SK-N-SH (cell line): Measurements from ENCODE around the gene MRPL32. TPM values are rescaled to one million over a fixed set of nuclear protein-coding genes. Genes with fewer than 3 reads are reported as not detected.

Experiments
- CTCF ChIA-PET: fragments of 300-600, 350-600 bp; formaldehyde crosslinking; extraction: SDS; loops from one replicate; lab custom pipeline; 2021; lab: Yijun Ruan, JAX
- POLR2A ChIA-PET: fragments of 350-600 bp; sonication (Branson Sonifier 250); formaldehyde crosslinking; extraction: SDS; loops from one replicate; lab custom pipeline; 2020; ENCODE audit warnings: antibody characterized with exemption, inconsistent platforms; lab: Yijun Ruan, JAX
- DNase-seq: peaks from one replicate; pipeline ENCODE4 v3.0.0; 2012
- H2AFZ ChIP-seq: fragments of 200-600 bp; sonication (generic); 2 replicates; pipeline ENCODE4 v1.8.1; 2016; ENCODE audit warnings: antibody characterized with exemption, mild to moderate bottlenecking, low read depth
- H3F3A ChIP-seq: fragments of 200-600 bp; sonication (generic); replicated peaks from 2 replicates; pipeline ENCODE3; 2016; ENCODE audit warnings: antibody characterized with exemption, mild to moderate bottlenecking; ENCODE audit not compliant: insufficient read depth
- H3K27ac ChIP-seq, 2 experiments: fragments of 200-500 bp in 1 of 2; fragments of 200-600 bp in 1 of 2; sonication (Bioruptor generic) in 1 of 2; sonication (generic), shearing (Covaris generic) in 1 of 2; 2 replicates each; pipeline versions ENCODE4 v1.5.1 to v1.6.1; 2014 to 2016; ENCODE audit warnings: low read depth in 2 of 2, inconsistent platforms in 1 of 2, low read length in 1 of 2, mild to moderate bottlenecking in 1 of 2, mixed read lengths in 1 of 2
- H3K27me3 ChIP-seq: fragments of 200-600 bp; sonication (generic), shearing (Covaris generic); 2 replicates; pipeline ENCODE4 v1.6.1; 2016; ENCODE audit warnings: mixed run types; ENCODE audit not compliant: insufficient read depth
- H3K36me3 ChIP-seq, 2 experiments: fragments of 200-500 bp in 1 of 2; fragments of 200-600 bp in 1 of 2; sonication (Bioruptor generic) in 1 of 2; sonication (generic) in 1 of 2; replicated peaks in 1 of 2; 2 replicates each; pipeline versions ENCODE3 to v1.5.1; 2014 to 2016; ENCODE audit warnings: low read length in 1 of 2, mild to moderate bottlenecking in 1 of 2; ENCODE audit not compliant: insufficient read depth in 2 of 2, control insufficient read depth in 1 of 2
- H3K4me1 ChIP-seq, 2 experiments: fragments of 200-500 bp in 1 of 2; fragments of 200-600 bp in 1 of 2; sonication (Bioruptor generic) in 1 of 2; sonication (generic), shearing (Covaris generic) in 1 of 2; 2 replicates each; pipeline versions ENCODE4 v1.5.1 to v1.6.1; 2014 to 2016; ENCODE audit warnings: low read depth in 1 of 2, low read length in 1 of 2, mixed run types in 1 of 2; ENCODE audit not compliant: insufficient read depth in 2 of 2, control insufficient read depth in 1 of 2
- H3K4me2 ChIP-seq: fragments of 200-600 bp; sonication (generic), shearing (Covaris generic); 2 replicates; pipeline ENCODE4 v1.6.1; 2017; ENCODE audit warnings: mixed run types
- H3K4me3 ChIP-seq, 2 experiments: fragments of 200-500 bp in 1 of 2; fragments of 200-600 bp in 1 of 2; sonication (Bioruptor generic) in 1 of 2; sonication (generic), shearing (Covaris generic) in 1 of 2; 2 replicates each; pipeline versions ENCODE4 v1.5.1 to v1.8.1; 2014 to 2016; ENCODE audit warnings: low read depth in 2 of 2, inconsistent platforms in 1 of 2, low read length in 1 of 2, mild to moderate bottlenecking in 1 of 2, mixed read lengths in 1 of 2, moderate library complexity in 1 of 2
- H3K79me2 ChIP-seq: fragments of 200-600 bp; sonication (generic); 2 replicates; pipeline ENCODE4 v1.8.1; 2017; ENCODE audit warnings: mild to moderate bottlenecking; ENCODE audit not compliant: insufficient read depth
- H3K9ac ChIP-seq: fragments of 200-600 bp; sonication (generic); 2 replicates; pipeline ENCODE4 v1.6.1; 2017; ENCODE audit warnings: mixed run types
- H3K9me2 ChIP-seq: fragments of 200-600 bp; sonication (generic); 2 replicates; pipeline ENCODE4 v1.6.1; 2017; ENCODE audit warnings: mixed run types
- H3K9me3 ChIP-seq: fragments of 200-600 bp; sonication (generic); 2 replicates; pipeline ENCODE4 v1.6.1; 2017; ENCODE audit warnings: mixed run types, mild to moderate bottlenecking, moderate library complexity
- H4K20me1 ChIP-seq: fragments of 200-600 bp; sonication (generic); 2 replicates; pipeline ENCODE4 v1.6.1; 2017; ENCODE audit warnings: mild to moderate bottlenecking, mixed run types; ENCODE audit not compliant: insufficient read depth
- CHD2 ChIP-seq: fragments of 150-350 bp; IDR thresholded peaks from 2 replicates; pipeline ENCODE4 v1.6.1; 2018; ENCODE audit warnings: low read length; ENCODE audit not compliant: partially characterized antibody
- ELF1 ChIP-seq: IDR thresholded peaks from 2 replicates; pipeline ENCODE4 v1.4.0; 2012
- EZH2phosphoT487 ChIP-seq: fragments of 200-600 bp; sonication (generic); IDR thresholded peaks from 2 replicates; pipeline ENCODE4 v1.6.1; 2017; ENCODE audit warnings: low read depth, mixed run types, mild to moderate bottlenecking, antibody characterized with exemption, moderate library complexity, borderline replicate concordance
- FOSL2 ChIP-seq: IDR thresholded peaks from 2 replicates; pipeline ENCODE4 v1.4.0; 2012; ENCODE audit warnings: low read depth, mild to moderate bottlenecking, moderate library complexity, borderline replicate concordance
- GABPA ChIP-seq: IDR thresholded peaks from 2 replicates; pipeline ENCODE4 v1.4.0; 2012; ENCODE audit warnings: low read depth, mild to moderate bottlenecking
- GATA2 ChIP-seq: sonication (generic); formaldehyde crosslinking; IDR thresholded peaks from 2 replicates; pipeline ENCODE4 v1.5.0; 2020; ENCODE audit warnings: mild to moderate bottlenecking, missing genetic modification reagents
- JUND ChIP-seq: IDR thresholded peaks from 2 replicates; pipeline ENCODE4 v1.4.0; 2012
- MAX ChIP-seq: IDR thresholded peaks from 2 replicates; pipeline ENCODE4 v1.4.0; 2012; ENCODE audit warnings: low read depth
- MXI1 ChIP-seq: IDR thresholded peaks from 2 replicates; pipeline ENCODE4 v1.6.1; 2012; ENCODE audit warnings: mild to moderate bottlenecking, low read depth, low read length, improper control_type of control experiment
- NFIC ChIP-seq: IDR thresholded peaks from 2 replicates; pipeline ENCODE4 v1.4.0; 2012; ENCODE audit warnings: borderline replicate concordance
- NRF1 ChIP-seq: IDR thresholded peaks from 2 replicates; pipeline ENCODE4 v1.6.1; 2012; ENCODE audit warnings: low read depth, mild to moderate bottlenecking, low read length
- RCOR1 ChIP-seq: fragments of 150-350 bp; IDR thresholded peaks from 2 replicates; pipeline ENCODE4 v1.6.1; 2017; ENCODE audit warnings: antibody characterized with exemption, low read length
- RFX5 ChIP-seq: IDR thresholded peaks from 2 replicates; pipeline ENCODE4 v1.6.1; 2012; ENCODE audit warnings: mild to moderate bottlenecking, improper control_type of control experiment, low read length
- SMC3 ChIP-seq: IDR thresholded peaks from 2 replicates; pipeline ENCODE4 v1.6.1; 2012; ENCODE audit warnings: low read depth, low read length, improper control_type of control experiment
- TAF1 ChIP-seq: IDR thresholded peaks from 2 replicates; pipeline ENCODE4 v1.6.1; 2012; ENCODE audit warnings: low read depth, mild to moderate bottlenecking, low read length, moderate library complexity, borderline replicate concordance
- TCF12 ChIP-seq: IDR thresholded peaks from 2 replicates; pipeline ENCODE4 v1.4.0; 2012
- whole genome bisulfite sequencing: methylation state at CpG from one replicate; pipeline ENCODE4 v1.1.6; 2017; ENCODE audit warnings: low lambda C conversion rate; 5-methylcytosine and 5-hydroxymethylcytosine counted together
- polyA plus RNA-seq, 3 experiments: library from polyadenylated mRNA; depleted of rRNA; stranded (reverse); fragments of >200 nt; gene quantifications; 2 replicates each; pipeline ENCODE4 v1.2.3, GENCODE V29; 2012
- TF ChIP-seq, protein P1 (sequence below): IDR thresholded peaks from 2 replicates; pipeline ENCODE4 v1.6.1; 2012; ENCODE audit warnings: mild to moderate bottlenecking, low read depth, low read length, moderate library complexity

The MRPL32 gene
- polyA plus RNA-seq, 1 of the 3 experiments (the other 2 are of a cell fraction), result 73.1 TPM

- Histone ChIP-seq H3K9me3 (no peaks in the 10 kb centered on the region), H3F3A (no peaks in the 10 kb centered on the region), H3K4me2 (no peak overlapping the region), H3K36me3 (no peaks in the 10 kb centered on the region), H3K4me1 (no peaks in the 10 kb centered on the region), H2AFZ (no peak overlapping the region), H3K4me3 (no peak overlapping the region), H3K79me2 (no peaks in the 10 kb centered on the region), H3K9me2 (no peaks in the 10 kb centered on the region), H3K9ac (no peak overlapping the region), H3K27me3 (peaks cover 6% of the 10 kb centered on the region; the same call in 1 of the 2 replicates), H3K27ac (no peak overlapping the region), H4K20me1 (no peaks in the 10 kb centered on the region)
- CTCF ChIA-PET, result no interaction called here
- POLR2A ChIA-PET, result no interaction called here
- DNase-seq, result no peak
- 28% methylated on average over 6 of the region's 6 CpGs for WGBS
- TF ChIP-seq, protein P1, sequence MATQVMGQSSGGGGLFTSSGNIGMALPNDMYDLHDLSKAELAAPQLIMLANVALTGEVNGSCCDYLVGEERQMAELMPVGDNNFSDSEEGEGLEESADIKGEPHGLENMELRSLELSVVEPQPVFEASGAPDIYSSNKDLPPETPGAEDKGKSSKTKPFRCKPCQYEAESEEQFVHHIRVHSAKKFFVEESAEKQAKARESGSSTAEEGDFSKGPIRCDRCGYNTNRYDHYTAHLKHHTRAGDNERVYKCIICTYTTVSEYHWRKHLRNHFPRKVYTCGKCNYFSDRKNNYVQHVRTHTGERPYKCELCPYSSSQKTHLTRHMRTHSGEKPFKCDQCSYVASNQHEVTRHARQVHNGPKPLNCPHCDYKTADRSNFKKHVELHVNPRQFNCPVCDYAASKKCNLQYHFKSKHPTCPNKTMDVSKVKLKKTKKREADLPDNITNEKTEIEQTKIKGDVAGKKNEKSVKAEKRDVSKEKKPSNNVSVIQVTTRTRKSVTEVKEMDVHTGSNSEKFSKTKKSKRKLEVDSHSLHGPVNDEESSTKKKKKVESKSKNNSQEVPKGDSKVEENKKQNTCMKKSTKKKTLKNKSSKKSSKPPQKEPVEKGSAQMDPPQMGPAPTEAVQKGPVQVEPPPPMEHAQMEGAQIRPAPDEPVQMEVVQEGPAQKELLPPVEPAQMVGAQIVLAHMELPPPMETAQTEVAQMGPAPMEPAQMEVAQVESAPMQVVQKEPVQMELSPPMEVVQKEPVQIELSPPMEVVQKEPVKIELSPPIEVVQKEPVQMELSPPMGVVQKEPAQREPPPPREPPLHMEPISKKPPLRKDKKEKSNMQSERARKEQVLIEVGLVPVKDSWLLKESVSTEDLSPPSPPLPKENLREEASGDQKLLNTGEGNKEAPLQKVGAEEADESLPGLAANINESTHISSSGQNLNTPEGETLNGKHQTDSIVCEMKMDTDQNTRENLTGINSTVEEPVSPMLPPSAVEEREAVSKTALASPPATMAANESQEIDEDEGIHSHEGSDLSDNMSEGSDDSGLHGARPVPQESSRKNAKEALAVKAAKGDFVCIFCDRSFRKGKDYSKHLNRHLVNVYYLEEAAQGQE, result no peak
- TF ChIP-seq TAF1, result no peak
- TF ChIP-seq NRF1, result no peak
- no peak for TF ChIP-seq SMC3
- TF ChIP-seq TCF12, result no peak
- TF ChIP-seq FOSL2, result no peak
- no peak for TF ChIP-seq RFX5
- no peak for TF ChIP-seq ELF1
- TF ChIP-seq RCOR1, result no peak
- TF ChIP-seq EZH2phosphoT487, result no peak
- TF ChIP-seq CHD2, result no peak
- no peak for TF ChIP-seq NFIC
These were observed 54.0 kb downstream of the MRPL32 start for GRCh38 chr7:42986213-42986612.

DNA sequence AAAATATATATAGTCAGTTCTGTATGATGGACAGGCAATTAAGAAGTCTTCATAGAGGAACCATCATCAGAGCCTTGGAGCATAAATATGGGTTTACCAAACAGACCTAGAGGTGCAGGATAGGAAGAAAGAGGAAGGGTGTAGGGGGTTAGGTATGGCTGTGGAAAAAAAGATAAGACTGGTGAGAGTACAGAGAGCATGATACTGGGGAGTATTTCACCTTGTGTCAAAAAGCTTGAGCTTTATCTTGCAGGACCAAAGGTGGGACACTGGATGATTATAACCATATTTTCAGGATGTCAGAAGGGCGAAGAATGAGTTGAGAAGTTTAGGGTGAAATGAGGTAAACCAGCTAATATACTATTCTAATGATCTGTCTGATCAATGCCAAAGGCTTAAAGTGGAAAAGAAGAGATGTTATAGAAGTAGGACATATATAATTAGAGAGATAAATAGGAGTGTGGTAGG is 54.6 kb downstream of the MRPL32 start:
- H2AFZ ChIP-seq, result no peak overlapping the region
- ChIA-PET CTCF (interaction anchor here (1.4 kb wide), 1 partner anchor 45 kb away, joined by 5 read pairs; no protein-coding TSS in a partner anchor), POLR2A (no interaction called here)
- no peaks in the 10 kb centered on the region for H3K79me2 ChIP-seq
- TF ChIP-seq TCF12 (no peak), GABPA (no peak), MAX (no peak), RCOR1 (no peak), GATA2 (no peak), MXI1 (no peak), RFX5 (no peak), JUND (no peak), EZH2phosphoT487 (no peak)
- TF ChIP-seq, protein P1, result no peak
- H3K4me2 ChIP-seq, result no peak overlapping the region
- no peak overlapping the region for H3K4me3 ChIP-seq
- H3K27me3 ChIP-seq, result peaks cover 6% of the 10 kb centered on the region; the same call in 1 of the 2 replicates
- no peaks in the 10 kb centered on the region for H3K9me3 ChIP-seq
- no peaks in the 10 kb centered on the region for H4K20me1 ChIP-seq
- H3K4me1 ChIP-seq, result no peaks in the 10 kb centered on the region
- DNase-seq, result no peak
- H3K27ac ChIP-seq, result no peak overlapping the region
- no peaks in the 10 kb centered on the region for H3K36me3 ChIP-seq
- H3K9ac ChIP-seq, result no peak overlapping the region
- WGBS, result 4% methylated on average over 1 of the region's 1 CpG
- no peaks in the 10 kb centered on the region for H3K9me2 ChIP-seq
- no peaks in the 10 kb centered on the region for H3F3A ChIP-seq
